Measurements from ENCODE around the gene C1orf116. TPM values are rescaled to one million over a fixed set of nuclear protein-coding genes. Genes with fewer than 3 reads are reported as not detected.
"Not testable (repeated sequence)": the region's sequence is repeated elsewhere in the genome, so short reads cannot be mapped to it uniquely, and the experiment has no call there.

Gene C1orf116
- total and polyA plus RNA-seq, 7 experiments from 2014 or later = 0.11 to 0.15 TPM; not detected in 5

GRCh38 chr1:207047505-207047904, 14.9 kb upstream of the C1orf116 start:
- intact Hi-C loops (cut with micrococcal nuclease) = no loop called here
- DNase-seq = no peak
- Mint-ChIP-seq H3K9me3 (no peaks in the 10 kb centered on the region), H3K4me3 (peak overlapping the region in 4 of 10 donors; percentile 19 to 42 (median 38)), H3K36me3 (peaks cover 3 to 35% (median 15%) of the 10 kb centered on the region in 5 donors), H3K4me1 (peaks cover 34 to 89% (median 79%) of the 10 kb centered on the region in 7 donors), H3K27ac (no peak overlapping the region), H3K27me3 (no peaks in the 10 kb centered on the region)
- Histone ChIP-seq H3K9me3 (ENCODE audit: control insufficient read depth in 2 of 3, low read length in 3 of 3) (no peaks in the 10 kb centered on the region), H3K36me3 (ENCODE audit: control insufficient read depth in 2 of 3, insufficient read depth in 3 of 3, low read length in 3 of 3) (peaks cover 0 to 31% (median 10%) of the 10 kb centered on the region in 3 experiments), H3K27me3 (ENCODE audit: control insufficient read depth in 2 of 2, insufficient read depth in 2 of 2, low read length in 2 of 2) (no peaks in the 10 kb centered on the region), H3K4me1 (ENCODE audit: control insufficient read depth in 2 of 2, insufficient read depth in 2 of 2, low read length in 2 of 2) (peaks cover 11 to 21% of the 10 kb centered on the region in 2 donors), H3K4me3 (ENCODE audit: low read length) (no peak overlapping the region), H3K27ac (ENCODE audit: low read depth, low read length) (no peak overlapping the region)
- CTCF ChIA-PET = interaction anchor here (1.2 to 4.2 kb wide), 4 partner anchors 31 to 358 kb away, joined by 3 to 19 read pairs (median 6); no protein-coding TSS in a partner anchor
- POLR2A ChIA-PET = interaction anchor here (0.9 to 1.0 kb wide), 2 partner anchors 25 to 33 kb away, joined by 3 to 4 read pairs; no protein-coding TSS in a partner anchor
- ATAC-seq = no peak

GRCh38 chr1:207045453-207045852, 12.9 kb upstream of the C1orf116 start:
- Histone ChIP-seq H3K27ac (ENCODE audit: low read depth, low read length) (no peak overlapping the region), H3K4me3 (ENCODE audit: low read length) (no peak overlapping the region), H3K27me3 (ENCODE audit: control insufficient read depth in 2 of 2, insufficient read depth in 2 of 2, low read length in 2 of 2) (no peaks in the 10 kb centered on the region), H3K9me3 (ENCODE audit: control insufficient read depth in 2 of 3, low read length in 3 of 3) (no peaks in the 10 kb centered on the region), H3K36me3 (ENCODE audit: control insufficient read depth in 2 of 3, insufficient read depth in 3 of 3, low read length in 3 of 3) (peaks cover 0 to 26% (median 10%) of the 10 kb centered on the region in 3 experiments), H3K4me1 (ENCODE audit: control insufficient read depth in 2 of 2, insufficient read depth in 2 of 2, low read length in 2 of 2) (peaks cover 6 to 12% of the 10 kb centered on the region in 2 donors)
- DNase-seq (no peak), ATAC-seq (no peak)
- POLR2A ChIA-PET = interaction anchor here (0.6 to 1.6 kb wide), 2 partner anchors 9 to 21 kb away, joined by 3 to 6 read pairs; no protein-coding TSS in a partner anchor
- Mint-ChIP-seq H3K4me1 (peaks cover 29 to 80% (median 71%) of the 10 kb centered on the region in 7 donors), H3K36me3 (peaks cover 3 to 38% (median 23%) of the 10 kb centered on the region in 5 donors), H3K27me3 (no peaks in the 10 kb centered on the region), H3K9me3 (no peaks in the 10 kb centered on the region), H3K27ac (peak overlapping the region in 1 of 9 donors; percentile 18), H3K4me3 (peak overlapping the region in 4 of 10 donors; percentile 12 to 38 (median 28))
- CTCF ChIA-PET = interaction anchor here (1.0 kb wide), 1 partner anchor 11 kb away, joined by 3 read pairs; no protein-coding TSS in a partner anchor
- intact Hi-C loops (cut with micrococcal nuclease) = no loop called here

- ATAC-seq; H3K4me1 ChIP-seq (ENCODE audit: control insufficient read depth in 2 of 2, insufficient read depth in 2 of 2, low read length in 2 of 2); H3K27ac ChIP-seq (ENCODE audit: low read depth, low read length); H3K4me3 Mint-ChIP-seq; H3K36me3 ChIP-seq (ENCODE audit: control insufficient read depth in 2 of 3, insufficient read depth in 3 of 3, low read length in 3 of 3); H3K9me3 ChIP-seq (ENCODE audit: control insufficient read depth in 2 of 3, low read length in 3 of 3); H3K4me3 ChIP-seq (ENCODE audit: low read length); CTCF ChIA-PET; H3K27me3 ChIP-seq (ENCODE audit: control insufficient read depth in 2 of 2, insufficient read depth in 2 of 2, low read length in 2 of 2); DNase-seq; H3K27me3 Mint-ChIP-seq; H3K9me3 Mint-ChIP-seq: not testable (repeated sequence)
- Mint-ChIP-seq H3K4me1 (peaks cover 13 to 47% (median 43%) of the 10 kb centered on the region in 7 donors), H3K36me3 (peaks cover 0 to 20% (median 18%) of the 10 kb centered on the region in 5 donors), H3K27ac (peak overlapping the region in 1 of 9 donors; percentile 68)
- POLR2A ChIA-PET = interaction anchor here (0.7 kb wide), 1 partner anchor 30 kb away, joined by 3 read pairs; no protein-coding TSS in a partner anchor
- intact Hi-C loops (cut with micrococcal nuclease) = loop anchor here in 1 of 2 donors (5.0 kb wide), 1 partner anchor 36 kb away; no protein-coding TSS in a partner anchor
Observed at GRCh38 chr1:207041397-207041796, 8.8 kb upstream of the C1orf116 start.

GRCh38 chr1:207040181-207040533, 7.6 kb upstream of the C1orf116 start:
- ChIA-PET POLR2A (no interaction called here), CTCF (no interaction called here)
- Mint-ChIP-seq H3K4me1 (peaks cover 8 to 35% (median 31%) of the 10 kb centered on the region in 7 donors), H3K27me3 (peaks cover 3 to 6% (median 3%) of the 10 kb centered on the region in 5 donors), H3K27ac (no peak overlapping the region), H3K4me3 (no peak overlapping the region), H3K36me3 (peaks cover 0 to 13% (median 13%) of the 10 kb centered on the region in 5 donors), H3K9me3 (no peaks in the 10 kb centered on the region)
- Histone ChIP-seq H3K4me1 (ENCODE audit: control insufficient read depth in 2 of 2, insufficient read depth in 2 of 2, low read length in 2 of 2) (no peaks in the 10 kb centered on the region), H3K27ac (ENCODE audit: low read depth, low read length) (no peak overlapping the region), H3K9me3 (ENCODE audit: control insufficient read depth in 2 of 3, low read length in 3 of 3) (no peaks in the 10 kb centered on the region), H3K4me3 (ENCODE audit: low read length) (no peak overlapping the region), H3K36me3 (ENCODE audit: control insufficient read depth in 2 of 3, insufficient read depth in 3 of 3, low read length in 3 of 3) (no peaks in the 10 kb centered on the region), H3K27me3 (ENCODE audit: control insufficient read depth in 2 of 2, insufficient read depth in 2 of 2, low read length in 2 of 2) (no peaks in the 10 kb centered on the region)
- DNase-seq (no peak), ATAC-seq (no peak)
- intact Hi-C loops (cut with micrococcal nuclease) = loop anchor here in 1 of 2 donors (5.0 kb wide), 1 partner anchor 37 kb away; no protein-coding TSS in a partner anchor

- ChIA-PET CTCF (interaction anchor here (1.6 kb wide), 1 partner anchor 10 kb away, joined by 4 read pairs; no protein-coding TSS in a partner anchor), POLR2A (no interaction called here)
- Histone ChIP-seq H3K27me3 (ENCODE audit: control insufficient read depth in 2 of 2, insufficient read depth in 2 of 2, low read length in 2 of 2) (no peaks in the 10 kb centered on the region), H3K36me3 (ENCODE audit: control insufficient read depth in 2 of 3, insufficient read depth in 3 of 3, low read length in 3 of 3) (no peaks in the 10 kb centered on the region), H3K4me1 (ENCODE audit: control insufficient read depth in 2 of 2, insufficient read depth in 2 of 2, low read length in 2 of 2) (no peaks in the 10 kb centered on the region), H3K27ac (ENCODE audit: low read depth, low read length) (no peak overlapping the region), H3K9me3 (ENCODE audit: control insufficient read depth in 2 of 3, low read length in 3 of 3) (no peaks in the 10 kb centered on the region), H3K4me3 (ENCODE audit: low read length) (no peak overlapping the region)
- Mint-ChIP-seq H3K36me3 (peaks cover 0 to 13% (median 8%) of the 10 kb centered on the region in 5 donors), H3K9me3 (no peaks in the 10 kb centered on the region), H3K27me3 (peaks cover 3 to 7% (median 4%) of the 10 kb centered on the region in 5 donors), H3K4me3 (no peak overlapping the region), H3K4me1 (peaks cover 5 to 29% (median 27%) of the 10 kb centered on the region in 7 donors), H3K27ac (no peak overlapping the region)
- no peak for ATAC-seq
- intact Hi-C loops (cut with micrococcal nuclease) = loop anchor here in 1 of 2 donors (5.0 kb wide), 1 partner anchor 38 kb away; no protein-coding TSS in a partner anchor
- DNase-seq = no peak
Observed at GRCh38 chr1:207039380-207040180, 7.0 kb upstream of the C1orf116 start.

GRCh38 chr1:207036865-207037264, 4.3 kb upstream of the C1orf116 start:
- intact Hi-C loops (cut with micrococcal nuclease) = no loop called here
- DNase-seq (no peak), ATAC-seq (no peak)
- Mint-ChIP-seq H3K36me3 (peaks cover 0 to 6% (median 0%) of the 10 kb centered on the region in 5 donors), H3K9me3 (no peaks in the 10 kb centered on the region), H3K27ac (no peak overlapping the region), H3K4me3 (no peak overlapping the region), H3K27me3 (peaks cover 15 to 28% (median 19%) of the 10 kb centered on the region in 5 donors), H3K4me1 (peaks cover 0 to 2% (median under 1%) of the 10 kb centered on the region in 7 donors)
- no peaks in the 10 kb centered on the region for H3K27me3 ChIP-seq (ENCODE audit: control insufficient read depth in 2 of 2, insufficient read depth in 2 of 2, low read length in 2 of 2)
- H3K36me3 ChIP-seq (ENCODE audit: control insufficient read depth in 2 of 3, insufficient read depth in 3 of 3, low read length in 3 of 3) = no peaks in the 10 kb centered on the region
- H3K9me3 ChIP-seq (ENCODE audit: control insufficient read depth in 2 of 3, low read length in 3 of 3) = no peaks in the 10 kb centered on the region
- H3K4me3 ChIP-seq (ENCODE audit: low read length) = no peak overlapping the region
- no peaks in the 10 kb centered on the region for H3K4me1 ChIP-seq (ENCODE audit: control insufficient read depth in 2 of 2, insufficient read depth in 2 of 2, low read length in 2 of 2)
- CTCF ChIA-PET = interaction anchor here (0.8 kb wide), 1 partner anchor 28 kb away, joined by 4 read pairs; no protein-coding TSS in a partner anchor
- POLR2A ChIA-PET = no interaction called here
- H3K27ac ChIP-seq (ENCODE audit: low read depth, low read length) = no peak overlapping the region

Measured in naive thymus-derived CD4-positive, alpha-beta T cell (primary cell).